IPS-11a (cell line): ENCODE results near the gene PRR14L.

Experiments used
- H3K4me3 ChIP-seq: one replicate; pipeline ENCODE4 v1.5.1; 2013; ENCODE audit warnings: low read depth, low read length, control low read depth

Gene PRR14L

DNA sequence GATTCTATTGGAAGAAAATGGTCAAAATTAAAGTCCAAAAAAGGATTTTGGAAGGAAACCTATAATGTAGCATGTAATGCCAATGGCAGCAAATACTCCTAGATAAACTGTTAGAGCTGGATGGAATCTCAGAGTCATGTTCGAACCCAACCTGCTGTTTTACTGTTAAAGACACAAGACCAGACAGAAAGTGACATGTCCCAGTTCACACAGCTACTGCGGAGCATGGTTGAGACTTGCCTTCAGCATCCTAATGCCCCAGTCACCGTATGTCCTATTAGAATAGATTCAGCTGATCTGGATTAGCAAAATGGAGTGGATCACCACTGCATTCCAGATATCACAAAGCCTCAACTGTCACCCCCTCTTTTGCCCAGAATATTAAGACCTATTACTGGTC lies 102.9 kb downstream of the PRR14L start:
- no peak overlapping the region for H3K4me3 ChIP-seq

DNA sequence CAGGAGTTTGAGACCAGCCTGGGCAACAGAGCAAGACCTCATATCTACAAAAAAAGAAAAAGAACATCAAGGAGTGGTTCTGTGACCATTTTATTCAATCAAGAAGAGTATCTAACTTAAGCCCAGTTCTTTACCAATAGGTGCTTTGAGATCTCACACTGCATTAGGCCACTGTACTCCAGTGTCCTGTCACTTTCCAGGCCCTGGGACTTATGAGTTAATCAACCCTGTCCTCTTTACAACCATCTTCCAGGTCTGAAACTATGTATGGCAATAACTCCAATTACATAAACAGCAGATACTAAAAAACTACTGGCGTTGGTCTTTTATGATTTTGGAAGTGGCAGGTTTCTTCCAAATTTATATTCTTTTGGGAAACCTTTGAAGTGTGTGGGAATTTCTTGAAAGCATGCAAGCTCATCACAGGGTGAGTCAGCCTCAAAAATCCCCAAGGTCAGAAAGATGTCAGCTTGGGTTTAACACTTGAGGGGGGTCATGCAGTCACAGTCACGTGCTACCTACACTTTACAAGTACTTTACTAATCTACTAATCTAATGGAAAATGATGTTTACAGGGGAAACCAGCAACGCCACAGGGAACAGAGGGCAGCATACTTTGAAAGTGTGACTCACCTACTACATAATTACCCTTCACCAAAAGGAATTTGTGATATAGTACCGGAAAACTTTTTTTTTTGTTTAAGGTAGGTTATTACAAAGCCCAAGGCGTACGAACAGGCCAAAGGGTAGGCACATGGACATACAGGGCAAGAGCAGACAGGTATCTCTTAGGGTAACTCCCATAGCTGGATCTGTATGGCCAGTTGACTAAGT lies 103.5 kb downstream of the PRR14L start:
- H3K4me3 ChIP-seq, result no peak overlapping the region

DNA sequence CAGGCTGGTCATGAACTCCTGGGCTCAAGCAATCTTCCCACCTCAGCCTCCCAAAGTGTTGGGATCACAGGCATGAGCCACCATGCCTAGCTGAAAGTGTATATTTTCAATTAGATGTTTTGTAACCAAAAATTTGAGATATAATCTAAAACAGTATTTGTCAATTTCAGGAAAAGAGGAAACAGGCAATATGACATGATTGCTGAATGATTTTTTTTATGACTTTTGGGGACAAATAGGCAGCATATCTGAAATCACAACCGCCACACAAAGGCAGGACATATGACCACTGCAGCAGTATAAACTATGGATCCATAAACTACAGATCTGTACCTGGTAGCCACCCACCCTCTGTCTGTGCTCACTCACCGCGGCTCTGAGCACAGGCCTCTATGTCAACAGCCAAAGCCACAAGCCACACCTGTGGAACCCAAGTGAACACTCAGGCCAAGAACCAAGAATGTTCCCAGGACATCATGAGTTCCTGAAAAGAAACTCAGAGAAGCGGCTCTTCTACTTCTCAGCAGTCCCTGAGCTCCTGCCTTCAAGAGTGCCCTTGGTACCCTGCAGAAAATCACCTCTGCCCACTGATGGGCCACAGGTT lies 110.4 kb downstream of the PRR14L start:
- H3K4me3 ChIP-seq, result no peak overlapping the region

DNA sequence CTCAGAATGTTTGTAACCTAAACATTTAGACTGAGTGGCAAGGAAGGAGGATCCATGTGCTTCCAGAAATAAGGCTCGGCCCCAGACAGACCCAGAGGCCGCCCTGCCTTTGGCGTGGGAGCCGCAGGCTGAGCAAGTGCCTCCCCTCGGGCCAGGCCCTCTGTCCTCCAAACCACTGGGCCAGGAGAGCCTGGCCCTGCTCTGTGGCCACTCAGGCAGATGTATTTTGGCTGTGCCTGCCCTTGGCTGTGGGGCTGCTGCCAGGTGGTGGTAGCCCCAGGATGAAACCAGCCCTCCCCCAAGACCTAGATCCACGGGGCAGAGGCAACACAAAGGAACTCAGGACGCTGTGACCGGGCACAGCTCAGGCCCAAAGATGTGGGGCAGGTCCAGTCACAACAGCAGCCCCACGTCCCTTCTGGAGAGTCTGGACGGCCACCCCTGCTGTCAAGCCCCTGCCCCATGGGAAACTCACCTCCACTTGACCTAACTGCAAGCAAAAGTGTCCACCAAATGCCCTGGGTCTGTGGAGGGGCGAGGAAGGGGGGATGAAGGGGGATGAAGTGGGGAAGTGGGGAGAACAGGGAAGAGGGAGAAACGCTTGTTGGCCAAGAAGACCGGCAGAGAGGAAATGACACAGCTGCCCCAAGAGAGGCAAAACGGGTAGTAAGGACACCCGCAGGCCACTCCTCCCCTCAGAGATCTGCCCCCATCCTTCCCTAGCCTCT lies 111.9 kb downstream of the PRR14L start:
- no peak overlapping the region for H3K4me3 ChIP-seq

DNA sequence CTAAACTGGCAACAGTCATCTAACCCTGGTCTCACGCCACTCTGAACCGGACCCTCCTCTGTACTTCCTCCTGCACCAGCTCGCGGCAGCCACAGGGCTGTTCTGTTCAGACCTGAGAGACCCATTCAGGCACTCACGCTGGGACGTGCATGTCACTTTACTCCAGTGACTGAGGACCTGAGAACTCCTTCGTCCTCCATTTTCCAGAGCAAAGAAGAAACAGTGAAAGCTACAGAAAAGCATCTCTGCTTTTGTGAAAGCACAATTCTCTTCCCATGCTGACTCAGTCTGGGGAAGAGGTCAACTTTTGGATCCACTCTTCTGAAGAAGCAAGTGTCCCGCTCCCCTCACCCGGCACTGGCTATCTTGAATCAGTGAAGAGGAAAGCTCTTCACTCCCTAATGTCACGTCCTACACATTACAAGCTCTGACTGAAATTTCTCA lies 112.5 kb downstream of the PRR14L start:
- no peak overlapping the region for H3K4me3 ChIP-seq

DNA sequence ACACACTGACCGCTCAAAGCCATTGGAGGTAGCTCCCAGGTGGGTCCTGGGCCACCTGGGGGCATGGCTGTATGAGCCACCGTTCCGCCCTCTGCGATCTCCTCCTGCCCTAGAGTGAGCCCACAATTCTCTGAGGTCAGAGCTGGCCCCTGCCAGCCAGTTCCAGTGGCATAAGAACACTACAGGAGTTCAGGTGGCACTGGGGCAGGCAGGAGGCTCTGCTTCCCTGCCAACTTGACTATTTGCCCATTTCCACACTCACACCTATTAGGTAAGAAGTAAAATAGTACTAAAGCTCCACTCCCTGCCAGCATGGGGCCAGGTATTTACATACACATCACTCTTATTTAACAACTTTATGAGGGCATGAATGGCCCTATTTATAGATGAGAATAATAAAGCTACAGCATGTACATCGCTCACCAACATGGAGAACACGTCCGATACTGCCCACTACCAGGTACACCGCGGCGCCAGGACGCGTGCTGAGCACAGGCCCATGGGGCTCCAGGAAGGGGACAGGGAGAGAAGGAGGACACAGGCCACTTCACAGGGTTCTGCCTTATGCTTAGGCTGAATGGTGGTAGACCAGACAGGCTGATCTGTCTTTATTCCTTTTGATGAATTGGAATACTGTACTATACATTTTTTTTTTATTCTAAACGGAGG lies 114.2 kb downstream of the PRR14L start:
- no peak overlapping the region for H3K4me3 ChIP-seq

DNA sequence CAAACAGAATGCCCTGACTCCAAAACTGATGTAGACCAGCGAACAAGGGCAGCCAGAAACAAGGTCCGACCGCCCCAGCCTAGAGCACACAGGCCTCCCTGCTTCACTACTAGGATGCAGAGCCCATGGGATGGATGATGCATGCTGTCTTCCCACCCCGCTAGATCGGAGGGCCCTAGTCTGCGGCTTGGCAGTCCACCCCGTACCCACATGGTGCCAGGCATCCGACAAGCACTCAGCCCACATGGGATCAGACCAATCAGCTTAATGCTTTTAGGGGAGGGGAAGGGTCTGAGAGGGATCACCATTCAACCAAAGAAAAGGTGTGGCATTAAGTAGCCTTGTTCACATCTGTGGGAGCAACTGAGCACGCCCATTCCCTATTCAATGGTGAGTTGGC lies 118.5 kb downstream of the PRR14L start:
- H3K4me3 ChIP-seq, result peak overlapping the region; percentile 72
